SIG-M5 treated with dmso at 0.1 percent for 504 hours (cell line): ENCODE results near the gene SLC37A1.

Experiments
- DNase-seq: peaks from one replicate; lab custom pipeline; 2025; ENCODE audit not compliant: unreplicated experiment; lab: John Stamatoyannopoulos, UW

Gene SLC37A1

DNA sequence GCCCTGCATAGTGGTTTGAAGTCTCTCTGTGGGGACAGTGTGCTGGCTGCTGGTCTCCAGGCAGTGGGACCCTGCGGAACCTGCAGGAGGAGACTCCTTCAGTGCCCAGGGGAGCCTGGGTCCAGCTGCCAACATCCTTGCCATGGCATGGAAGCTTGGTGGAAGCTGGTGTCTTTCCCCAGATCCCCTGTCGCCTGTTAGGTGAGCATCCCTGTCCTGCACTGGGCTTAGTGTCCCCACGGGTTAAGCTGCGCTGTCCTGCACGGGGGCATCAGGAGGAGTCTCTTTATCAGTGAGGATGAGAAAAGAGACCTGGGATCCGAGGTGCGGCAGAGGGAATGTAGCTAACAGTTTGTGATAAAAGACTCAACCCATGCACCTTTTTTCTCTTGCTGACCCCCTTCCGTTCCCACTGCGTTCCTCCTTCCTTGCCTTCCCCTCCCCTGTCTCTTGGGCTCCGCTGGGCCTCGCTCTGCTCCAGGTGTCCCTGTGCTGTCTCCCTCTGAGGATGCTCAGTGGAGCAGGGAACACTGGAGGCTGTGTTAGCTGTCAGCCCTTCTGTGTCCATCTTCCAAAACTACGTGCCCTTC is 59.3 kb downstream of the SLC37A1 start:
- no peak for DNase-seq

GRCh38 chr21:42574234-42575027 is 60.8 kb downstream of the SLC37A1 start:
- no peak for DNase-seq

- no peak for DNase-seq
Measured at GRCh38 chr21:42575111-42575510, 61.5 kb downstream of the SLC37A1 start.

GRCh38 chr21:42576639-42577038 is 63.0 kb downstream of the SLC37A1 start:
- DNase-seq: no peak

- DNase-seq: no peak
Measured at GRCh38 chr21:42578034-42578433, 64.4 kb downstream of the SLC37A1 start.

- DNase-seq: no peak
Measured at GRCh38 chr21:42578761-42579415, 65.2 kb downstream of the SLC37A1 start.

DNA sequence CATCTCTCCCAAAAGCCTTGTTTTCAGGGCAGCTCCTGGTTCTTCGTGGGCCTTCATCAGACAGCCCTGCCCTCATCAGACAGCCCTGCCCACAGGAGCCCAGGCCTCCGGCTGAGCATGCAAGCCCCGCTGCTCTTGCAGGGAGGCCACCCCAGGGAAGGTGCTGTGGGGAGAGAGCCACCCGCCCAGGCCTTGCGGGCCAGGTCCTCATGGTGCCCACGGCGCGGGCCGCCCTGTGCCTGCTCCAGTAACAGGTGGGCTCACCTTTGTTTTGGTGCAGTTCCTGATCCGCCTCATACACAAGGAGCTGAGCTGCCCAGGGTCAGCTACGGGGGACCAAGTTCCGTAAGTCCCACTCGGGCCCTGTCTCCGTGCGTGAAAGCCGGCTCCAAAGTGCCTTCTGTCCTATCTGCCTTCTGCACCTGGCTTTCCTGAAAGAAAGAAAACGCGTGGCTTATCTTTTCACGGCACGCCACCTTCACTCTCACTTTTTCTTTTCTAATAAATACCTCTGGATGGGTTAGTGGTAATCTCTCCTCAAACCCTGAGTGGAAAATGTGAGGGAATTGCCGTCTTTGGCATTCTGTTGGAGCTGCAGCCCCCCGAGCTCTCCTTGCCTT is 65.9 kb downstream of the SLC37A1 start:
- DNase-seq: no peak

DNA sequence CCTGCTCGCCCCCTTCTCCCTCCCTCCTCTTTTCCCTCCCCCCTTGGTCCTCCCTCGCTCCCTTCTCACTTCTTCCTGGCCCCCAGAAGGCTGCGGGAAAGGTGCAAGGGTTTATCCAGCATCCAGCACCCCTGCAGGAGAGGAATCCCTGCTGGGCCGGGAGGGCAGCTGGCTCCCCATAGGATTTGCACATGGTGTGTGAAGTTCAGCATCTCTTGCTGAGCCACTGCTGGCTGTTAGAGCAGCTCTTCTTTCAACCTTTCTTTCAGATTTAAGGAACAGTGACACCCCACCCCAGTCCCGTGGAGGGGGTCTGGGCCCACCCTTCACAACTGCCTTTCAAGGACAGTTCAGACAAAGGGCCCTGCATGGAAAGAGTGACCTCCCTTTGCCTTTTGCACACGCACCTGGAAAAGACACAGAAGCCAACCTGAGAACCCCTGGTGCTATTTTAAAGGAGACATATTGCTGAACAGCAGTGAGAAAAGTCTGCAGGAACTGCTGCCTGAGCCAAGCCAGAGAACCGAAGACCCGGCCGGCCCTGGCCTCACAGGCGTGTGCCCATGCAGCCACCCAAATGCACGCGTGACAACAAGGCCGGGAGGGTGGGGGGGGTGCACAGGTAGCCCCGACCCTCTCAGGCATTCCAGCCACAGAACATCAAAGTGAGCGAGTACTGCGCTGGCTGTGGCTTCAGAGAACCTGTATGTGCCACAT is 66.6 kb downstream of the SLC37A1 start:
- DNase-seq: no peak

GRCh38 chr21:42580793-42581321 is 67.2 kb downstream of the SLC37A1 start:
- DNase-seq: no peak

DNA sequence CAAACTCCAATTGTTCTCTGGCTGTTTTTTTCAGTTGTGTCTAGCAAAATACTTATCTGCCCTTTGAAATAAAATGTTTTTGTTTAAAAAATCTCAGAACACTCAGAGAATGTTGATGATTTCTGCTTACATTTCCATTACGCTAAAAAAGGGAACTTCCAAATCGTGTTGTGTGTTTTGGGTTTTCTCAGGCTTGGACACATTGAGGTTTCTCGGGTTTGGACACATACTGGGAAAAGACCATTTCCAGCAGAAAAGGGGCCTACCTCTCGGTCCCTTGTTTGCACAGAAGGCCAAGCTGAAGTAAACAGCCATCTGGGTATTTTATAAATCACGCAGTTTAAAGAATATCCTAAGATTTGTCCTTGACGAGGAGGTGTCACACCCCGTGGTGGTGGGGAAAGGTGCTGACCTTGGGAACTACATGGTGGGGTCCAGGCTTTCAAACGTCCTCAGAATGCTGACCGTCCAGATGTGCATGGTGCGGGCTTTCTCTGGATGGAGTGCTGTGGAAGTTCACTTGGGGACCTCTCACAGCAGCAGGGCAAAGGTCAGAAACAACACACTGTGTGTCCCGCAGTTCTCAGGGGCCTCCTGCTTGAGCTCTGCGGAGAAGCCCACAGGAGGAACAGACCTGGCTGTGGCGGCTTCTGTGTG is 67.8 kb downstream of the SLC37A1 start:
- no peak for DNase-seq

GRCh38 chr21:42581993-42582786 is 68.5 kb downstream of the SLC37A1 start:
- DNase-seq: no peak

GRCh38 chr21:42582787-42583476 is 69.3 kb downstream of the SLC37A1 start:
- DNase-seq: no peak

DNA sequence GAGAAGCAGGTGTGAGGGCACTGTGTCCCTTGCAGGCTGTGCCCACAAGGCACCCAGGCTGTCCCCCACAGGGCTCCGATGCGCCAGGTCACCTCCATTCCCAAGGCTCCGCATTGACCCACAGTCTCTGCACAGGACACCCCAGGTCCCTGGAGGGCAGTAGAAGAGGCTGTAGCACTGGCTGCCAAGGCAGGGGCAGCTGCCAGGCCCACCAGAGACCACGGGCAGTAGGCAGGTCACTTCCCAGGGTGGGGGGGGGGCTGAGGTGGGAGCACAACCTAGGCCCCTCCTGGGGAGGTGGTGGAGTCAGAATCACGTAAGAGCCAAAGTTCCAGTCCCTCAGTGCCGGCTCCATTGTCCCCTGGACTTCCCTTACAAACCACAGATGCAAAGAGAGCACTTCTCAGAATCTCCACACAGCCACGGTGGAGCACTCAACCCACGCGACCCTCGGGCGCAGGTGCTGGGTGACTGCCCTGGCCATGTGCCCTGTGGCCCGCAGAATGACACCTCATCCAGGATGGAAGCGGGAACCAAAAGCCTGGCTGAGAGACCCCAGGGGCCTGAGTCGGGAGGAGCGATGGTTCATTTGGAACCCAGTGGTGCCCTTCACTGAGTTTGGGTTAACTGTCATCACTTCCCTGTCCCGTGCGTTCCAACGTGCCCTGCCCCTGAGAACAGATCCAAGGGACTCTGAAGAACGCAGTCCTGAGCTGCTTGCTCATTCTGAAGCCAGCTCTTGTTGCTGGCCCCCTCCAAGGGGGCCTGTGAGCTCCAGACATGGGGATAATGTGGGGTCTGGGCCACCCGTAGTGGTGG is 70.0 kb downstream of the SLC37A1 start:
- DNase-seq: no peak

GRCh38 chr21:42584296-42584641 is 70.6 kb downstream of the SLC37A1 start:
- DNase-seq: no peak

- DNase-seq: no peak
Measured at GRCh38 chr21:42585881-42586280, 72.2 kb downstream of the SLC37A1 start.

GRCh38 chr21:42586406-42586805 is 72.8 kb downstream of the SLC37A1 start:
- DNase-seq: no peak

DNA sequence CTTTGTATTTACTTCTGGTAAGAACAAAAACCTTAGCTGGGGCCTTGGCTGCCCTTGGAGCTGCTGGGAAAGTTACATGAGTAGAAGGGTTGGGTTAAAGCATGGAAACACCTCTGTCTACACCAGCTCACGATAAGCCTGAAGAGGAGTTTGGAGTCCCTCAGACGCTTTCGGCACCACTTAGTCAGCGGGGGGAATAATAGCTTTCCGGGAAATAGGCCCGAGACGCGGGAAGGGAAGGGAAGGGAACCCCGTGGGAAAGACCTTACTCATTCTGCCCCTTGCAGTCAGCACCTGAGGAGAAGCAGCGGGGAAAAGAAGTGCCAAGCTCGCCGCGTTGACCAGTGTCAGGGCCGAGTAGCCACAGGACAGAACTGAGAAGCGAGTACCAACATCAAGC is 73.4 kb downstream of the SLC37A1 start:
- DNase-seq: no peak

DNA sequence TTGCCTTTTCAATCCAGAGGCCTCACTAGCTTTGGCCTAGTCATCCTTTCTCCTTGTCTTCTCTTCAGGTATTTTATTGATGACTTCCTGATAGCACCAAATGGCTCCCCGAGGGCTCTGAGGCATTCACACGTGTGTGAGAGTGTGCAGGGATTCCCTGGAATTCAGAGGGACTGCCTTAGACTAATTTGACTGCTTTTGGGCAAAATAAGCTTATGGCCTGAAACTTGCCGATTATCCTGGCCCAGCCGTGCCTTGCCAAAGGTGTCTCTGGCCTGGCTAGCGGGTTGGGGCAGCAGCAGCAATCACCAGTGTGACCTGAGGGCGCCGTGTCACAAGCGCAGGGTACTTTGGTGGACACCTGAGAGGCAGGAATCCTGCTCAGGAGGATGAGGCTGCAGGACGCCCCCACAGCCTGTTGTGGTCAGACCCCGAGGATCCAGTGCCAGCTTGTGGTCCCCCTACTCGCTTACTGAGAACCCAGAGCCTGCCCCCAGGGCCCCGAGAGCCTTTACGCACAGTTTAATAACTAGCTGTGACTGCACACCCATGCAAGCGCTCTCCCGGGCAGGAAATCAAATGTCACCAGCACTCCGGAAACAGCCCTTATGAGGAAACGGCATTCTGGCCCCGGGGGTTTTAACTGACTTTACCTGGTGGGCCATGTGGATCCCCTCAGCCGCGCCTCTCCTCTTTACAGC is 76.9 kb downstream of the SLC37A1 start:
- no peak for DNase-seq
